ENCODE measurements around the gene GNAS-AS1.

- TF ChIP-seq CTCF (conservative IDR thresholded peaks at IDR 0.05; ENCODE audit: low read depth, low read length) (no peak), EZH2phosphoT487 (IDR thresholded peaks at IDR 0.05; ENCODE audit: borderline replicate concordance, low read length) (no peak), EZH2 (IDR thresholded peaks at IDR 0.05; ENCODE audit: low read length, unreplicated experiment) (no peak)
Measured at GRCh38 chr20:58824843-58825242, 25.9 kb downstream of the GNAS-AS1 start.
